ENCODE results near the gene GSG1L. TPM values are rescaled to one million over a fixed set of nuclear protein-coding genes. Genes with fewer than 3 reads are reported as not detected.

Gene GSG1L
- total and polyA plus RNA-seq, 9 of the 15 experiments (the other 6 are each of a cell fraction or from before 2014, with no cell fraction given), result not detected

GRCh38 chr16:27756206-27756970, 307.1 kb downstream of the GSG1L start (continued):
- TF ChIP-seq NKRF (IDR thresholded peaks at IDR 0.05; ENCODE audit: borderline replicate concordance) (no peak), AFF4 (CRISPR knock-in tag; IDR thresholded peaks at IDR 0.05) (no peak), SETDB1 (IDR thresholded peaks at IDR 0.05; ENCODE audit: low read length) (no peak), ZNF609 (CRISPR knock-in tag; IDR thresholded peaks at IDR 0.05; ENCODE audit: borderline replicate concordance) (no peak), KDM1A (IDR thresholded peaks at IDR 0.05) (peak in 1 of 2 experiments; percentile 70; a peak in 2 of 4 replicates), POLR2AphosphoS5 (IDR thresholded peaks at IDR 0.05; ENCODE audit: control insufficient read depth, insufficient read depth, low read depth, low read length) (peak; percentile 72; the same call in 1 of the 2 replicates), CBX1 (IDR thresholded peaks at IDR 0.05; ENCODE audit: low read depth) (no peak), CCAR2 (IDR thresholded peaks at IDR 0.05; ENCODE audit: low read depth, low read length) (no peak), ZNF316 (IDR thresholded peaks at IDR 0.05) (peak; percentile 77), TAL1 (IDR thresholded peaks at IDR 0.05) (peak; percentile 90), STAT5A (IDR thresholded peaks at IDR 0.05; ENCODE audit: borderline replicate concordance, low read length) (peak; percentile 50; the same call in 1 of the 2 replicates), THRA (IDR thresholded peaks at IDR 0.05) (no peak)

All from K562 (cell line).